Kidney glomerular epithelial cell (primary cell): Measurements from ENCODE around the gene KCNQ2.

ENCODE experiments used
- DNase-seq: peaks from one replicate; lab custom pipeline; 2025; lab: John Stamatoyannopoulos, UW

KCNQ2 gene

DNA sequence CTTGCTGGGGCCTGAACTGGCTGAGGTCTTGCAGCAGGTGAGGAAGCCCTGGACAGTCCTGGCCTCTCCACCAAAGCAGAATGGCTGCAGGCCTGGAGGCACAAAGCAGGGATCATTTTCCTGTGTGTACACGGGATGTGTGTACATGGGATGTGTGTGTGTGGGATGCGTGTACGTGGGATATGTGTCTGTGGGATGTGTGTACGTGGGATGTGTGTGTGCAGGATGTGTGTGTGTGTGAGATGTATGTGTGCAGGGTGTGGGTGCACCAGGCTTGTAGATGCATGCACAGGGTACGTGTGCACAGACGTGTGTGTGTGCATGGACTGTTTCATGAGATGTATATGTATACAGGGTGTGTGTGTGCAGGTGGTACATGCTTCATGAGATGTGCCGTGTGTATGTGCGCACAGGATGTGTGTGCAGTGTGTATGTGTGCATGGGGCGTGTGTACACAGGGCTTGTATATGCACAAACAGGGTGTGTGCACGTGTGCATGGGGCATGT, 103.4 kb downstream of the KCNQ2 start:
- DNase-seq = no peak

GRCh38 chr20:63368151-63368550, 104.3 kb downstream of the KCNQ2 start:
- no peak for DNase-seq

GRCh38 chr20:63367446-63368055, 104.9 kb downstream of the KCNQ2 start:
- no peak for DNase-seq

GRCh38 chr20:63366390-63367365, 105.8 kb downstream of the KCNQ2 start:
- DNase-seq = no peak

- DNase-seq = no peak
These were observed 106.7 kb downstream of the KCNQ2 start for GRCh38 chr20:63365601-63366389.

GRCh38 chr20:63364801-63365585, 107.5 kb downstream of the KCNQ2 start:
- DNase-seq = no peak

DNA sequence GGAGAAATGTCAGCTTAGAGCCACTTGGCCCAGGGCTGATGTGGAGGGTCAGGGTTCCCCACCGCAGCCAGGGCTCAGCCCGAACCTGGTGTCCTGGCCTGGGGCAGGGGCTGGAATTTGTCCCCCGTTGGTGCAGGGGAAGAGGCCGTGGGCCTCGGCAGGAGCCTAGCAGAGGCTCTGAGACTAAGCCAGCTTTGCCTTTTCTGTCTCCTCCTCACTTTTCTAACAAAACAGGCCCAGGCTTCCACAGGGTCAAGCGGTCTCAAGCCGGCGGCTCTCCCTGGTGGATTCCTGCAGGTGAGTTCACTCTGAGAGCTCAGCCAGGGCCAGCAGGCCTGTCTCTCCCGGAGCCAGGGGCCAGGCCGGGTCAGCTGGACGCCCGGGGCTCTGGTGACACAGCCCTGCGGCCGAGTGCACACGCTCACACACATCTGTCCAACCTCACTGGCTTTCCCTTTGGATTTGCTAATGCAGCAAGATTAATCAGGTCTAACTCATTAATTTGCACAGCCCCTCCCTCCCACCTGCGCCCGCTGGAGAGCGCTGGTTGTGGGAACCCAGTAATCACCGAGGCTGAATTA, 108.4 kb downstream of the KCNQ2 start:
- DNase-seq = no peak

DNA sequence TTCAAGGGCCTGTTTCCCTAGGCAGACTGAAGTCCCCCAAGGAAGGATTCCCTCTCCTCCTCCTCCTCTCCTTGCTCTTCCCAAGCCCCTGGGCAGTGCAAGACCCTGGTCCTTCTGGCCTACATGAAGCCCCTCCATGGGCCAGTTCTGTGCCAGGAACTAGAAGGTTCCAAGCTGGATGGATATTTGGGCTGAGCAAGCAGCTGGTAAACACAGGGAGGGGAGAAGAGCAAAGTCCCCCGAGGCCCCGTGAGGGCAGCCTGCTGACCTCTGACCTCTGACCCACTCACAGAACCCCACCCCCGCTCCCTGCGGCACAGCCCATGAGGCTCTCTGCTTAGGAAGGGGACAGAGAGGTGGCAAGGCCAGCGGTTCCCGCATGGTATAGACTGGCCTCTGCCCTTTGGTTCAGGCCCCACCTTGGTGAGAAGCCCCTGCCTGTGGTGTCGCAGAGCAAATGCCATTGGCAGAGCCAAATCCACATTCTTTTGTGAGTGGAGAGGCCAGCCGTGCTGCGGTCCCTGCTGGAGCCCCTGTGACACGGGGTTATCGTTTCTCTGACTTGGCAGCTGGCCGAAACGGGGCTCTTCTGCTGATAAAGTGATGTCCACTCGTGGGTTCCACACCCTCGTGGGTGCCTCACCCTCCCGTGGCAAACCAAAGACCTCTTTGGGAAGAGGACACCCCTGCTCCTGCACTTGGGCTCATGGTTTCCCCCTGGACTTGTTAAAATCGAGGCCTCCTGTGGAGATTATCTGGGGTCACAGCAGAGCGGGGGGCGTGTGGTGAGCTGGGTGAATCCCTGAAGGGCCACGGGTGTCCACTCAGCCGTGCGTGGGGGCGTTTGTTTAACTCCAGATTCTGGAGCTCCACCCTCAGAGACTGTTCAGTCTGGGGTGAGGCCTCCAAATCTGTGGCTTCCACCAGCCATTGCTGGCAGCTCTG, 109.2 kb downstream of the KCNQ2 start:
- DNase-seq = no peak

DNA sequence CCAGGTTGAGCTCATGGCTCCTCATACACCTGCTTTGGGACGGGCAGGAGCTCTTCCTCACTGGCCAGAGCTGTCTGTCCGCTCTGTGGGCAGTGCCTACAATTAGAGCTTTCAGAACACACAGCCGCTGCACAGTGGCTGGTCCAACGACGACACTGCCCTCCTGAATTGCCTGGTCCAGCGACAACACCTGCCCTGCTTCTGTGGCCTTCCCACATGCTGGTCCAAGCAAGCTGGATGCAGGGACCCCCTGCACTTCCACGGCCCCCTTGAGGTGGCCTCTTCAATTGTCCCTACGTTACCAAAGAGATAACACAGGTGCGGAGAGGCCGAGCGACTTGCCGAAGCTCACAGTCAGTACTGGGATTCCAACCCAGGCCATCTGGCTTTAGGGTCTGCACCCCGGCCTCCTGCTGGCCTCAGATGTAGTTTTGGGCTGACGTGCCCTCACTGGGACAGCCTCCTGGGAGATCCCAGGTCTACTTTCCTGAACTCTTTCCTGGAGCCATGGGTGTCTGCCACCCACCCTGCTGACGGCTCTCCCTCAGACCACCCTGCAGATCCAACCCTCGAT, 109.9 kb downstream of the KCNQ2 start:
- no peak for DNase-seq

DNA sequence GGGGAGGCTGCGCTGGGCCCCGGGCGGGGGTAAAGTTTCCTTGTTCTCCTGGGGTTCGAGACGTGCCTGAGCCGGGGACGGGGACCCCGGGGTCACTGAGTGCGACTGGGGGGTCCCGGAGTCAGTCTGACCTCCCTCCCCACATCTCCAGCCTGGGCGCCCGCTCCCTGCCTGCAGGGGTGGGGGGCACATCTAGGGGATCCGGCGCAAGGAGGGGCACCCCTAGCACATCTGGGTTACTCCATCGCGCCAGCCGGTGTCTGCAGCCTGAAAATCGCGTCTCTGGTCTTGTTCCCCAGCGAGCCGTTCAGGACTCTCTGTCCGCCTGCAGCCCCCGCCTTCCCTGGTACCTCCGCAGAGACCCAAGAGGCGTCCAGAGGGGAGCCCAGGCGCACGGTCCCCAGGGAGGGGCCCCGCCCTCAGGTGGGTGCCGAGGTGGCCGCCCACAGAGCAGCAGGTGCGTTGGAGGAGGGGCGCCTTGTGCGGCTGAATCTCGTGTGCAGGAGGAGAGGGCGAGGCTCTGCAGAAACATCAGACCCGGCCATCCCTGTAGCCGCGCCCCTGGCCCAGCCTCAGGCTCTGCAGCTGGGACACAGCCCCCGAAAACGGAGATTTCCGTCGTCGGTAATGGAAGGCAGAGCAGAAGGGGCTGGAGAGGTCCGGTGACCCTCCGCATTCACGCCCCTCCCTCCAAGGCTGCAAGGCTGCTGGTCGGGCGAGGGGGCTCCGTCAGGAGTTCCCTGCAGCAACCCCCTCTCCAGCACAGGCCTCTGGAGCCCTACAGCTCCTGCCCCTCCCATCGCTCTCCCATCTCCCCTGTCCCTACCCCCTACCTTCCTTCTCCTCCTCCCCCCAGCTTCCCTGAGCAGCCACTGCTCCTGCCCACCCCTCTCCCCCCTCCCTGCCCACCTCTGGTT, 110.7 kb downstream of the KCNQ2 start:
- DNase-seq = no peak

GRCh38 chr20:63360850-63361518, 111.5 kb downstream of the KCNQ2 start, which contains the start of gene CHRNA4:
CHRNA4 (minus strand) TSS chr20:63361349; CDS start chr20:63361165, 184 bp downstream.
- DNase-seq = no peak

DNA sequence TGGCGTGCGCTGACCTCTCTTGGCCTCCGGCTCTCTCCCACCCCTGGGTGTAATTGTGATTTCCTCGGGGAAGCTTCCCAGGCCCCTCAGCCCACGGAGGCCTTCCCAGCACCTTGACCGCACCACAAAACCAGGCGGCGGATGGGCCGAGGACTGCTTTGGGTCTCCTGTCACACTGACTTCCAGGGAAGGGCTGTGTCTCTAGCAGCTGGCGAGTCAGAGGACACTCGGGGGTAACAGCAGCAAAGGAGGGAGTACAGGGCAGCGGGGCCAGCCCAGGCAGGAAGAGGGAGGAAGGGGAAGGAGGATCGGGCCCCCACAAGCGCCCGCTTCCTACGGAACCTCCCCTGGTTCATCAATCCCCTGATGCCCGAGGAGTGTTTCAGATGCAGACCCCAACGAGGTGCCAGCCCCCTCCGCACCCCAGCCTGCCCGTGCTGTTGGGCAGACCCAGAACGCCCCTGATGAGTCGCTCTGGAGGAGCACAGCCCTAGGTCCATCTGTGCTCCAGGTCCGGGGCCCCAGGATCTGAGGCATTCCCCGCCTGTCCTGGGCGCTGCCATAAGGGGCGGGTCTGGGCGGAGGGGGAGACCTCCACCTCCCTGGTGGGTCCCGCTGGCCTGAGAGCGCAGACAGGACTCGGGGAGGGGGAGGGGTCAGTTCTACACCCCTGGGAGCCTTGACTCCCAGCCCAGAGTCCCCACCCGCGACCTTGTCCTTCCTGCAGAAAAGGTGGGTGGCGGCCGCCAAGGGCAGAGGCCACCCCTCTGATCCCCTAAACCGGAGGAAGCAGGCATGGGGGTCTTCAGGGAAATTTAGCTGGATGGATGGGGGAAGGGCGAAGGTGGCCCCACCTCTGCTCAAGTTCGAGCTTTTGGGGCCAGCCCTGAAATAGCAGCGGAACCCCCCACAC, 112.3 kb downstream of the KCNQ2 start:
- no peak for DNase-seq

DNA sequence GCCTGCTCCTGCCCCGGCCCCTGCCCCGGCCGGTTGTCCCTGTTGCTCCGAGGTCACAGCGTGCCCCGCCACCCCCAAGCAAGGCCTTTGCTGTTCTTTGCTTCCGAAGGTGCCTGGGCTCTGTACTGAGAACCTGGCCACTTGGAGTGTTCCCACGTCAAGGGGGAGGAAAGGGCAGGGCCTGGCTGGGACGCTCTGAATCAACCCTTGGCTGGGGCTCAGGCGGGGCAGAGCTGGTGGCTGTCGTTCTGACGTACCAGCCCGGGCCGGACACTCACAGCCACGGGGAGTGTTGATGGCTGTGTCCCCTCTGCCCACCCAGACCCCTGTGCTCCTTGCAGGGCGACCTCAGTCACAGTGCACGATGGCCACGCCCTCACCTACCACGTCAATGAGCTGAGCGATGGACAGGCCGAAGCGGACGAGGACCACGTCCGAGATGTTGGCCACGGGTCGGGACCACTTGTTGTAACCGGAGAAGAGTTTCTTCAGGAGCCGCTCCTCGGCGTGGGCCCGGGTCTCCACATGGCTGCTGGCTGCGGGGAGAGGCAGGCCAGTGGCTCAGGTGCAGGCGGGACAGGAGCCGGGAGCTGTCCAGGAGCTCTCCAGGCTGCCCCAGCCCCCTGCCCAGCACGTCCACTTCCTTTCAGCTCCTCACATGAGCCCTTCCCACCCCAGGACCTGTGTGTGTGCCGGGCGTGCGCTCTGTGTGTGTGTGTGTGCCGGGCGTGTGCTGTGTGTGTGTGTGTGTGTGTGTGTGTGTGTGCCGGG, 113.1 kb downstream of the KCNQ2 start:
- no peak for DNase-seq

GRCh38 chr20:63357921-63358905, 114.2 kb downstream of the KCNQ2 start:
- no peak for DNase-seq
